ENCODE results near the gene TOR1AIP1.
"Not testable (repeated sequence)": the region's sequence is repeated elsewhere in the genome, so short reads cannot be mapped to it uniquely, and the experiment has no call there.

TOR1AIP1 gene

GRCh38 chr1:179882253-179883039 is at the start of gene TOR1AIP1:
Gene TOR1AIP1, plus strand, starts transcription at chr1:179882285. Its CDS starts 218 bp downstream, at chr1:179882503.
- Mint-ChIP-seq H3K9me3 (no peaks in the 10 kb centered on the region), H3K36me3 (peaks cover 16% of the 10 kb centered on the region), H3K4me1 (peaks cover 56% of the 10 kb centered on the region), H3K27me3 (no peaks in the 10 kb centered on the region), H3K27ac (peak within 1 kb of the TSS; percentile 100), H3K4me3 (peak within 1 kb of the TSS; percentile 94)
- CTCF ChIA-PET, result interaction anchor here (0.9 to 1.9 kb wide), 2 partner anchors 15 to 72 kb away, joined by 4 to 6 read pairs; partner anchors contain the start of gene CEP350
- peak; percentile 98 for DNase-seq

GRCh38 chr1:179836686-179837445 is 45.2 kb upstream of the TOR1AIP1 start:
- CTCF ChIA-PET, result interaction anchor here (0.8 to 1.5 kb wide), 2 partner anchors 27 to 131 kb away, joined by 3 read pairs; no protein-coding TSS in a partner anchor
- not testable (repeated sequence) for H3K36me3 Mint-ChIP-seq, H3K9me3 Mint-ChIP-seq, H3K27me3 Mint-ChIP-seq, DNase-seq, H3K27ac Mint-ChIP-seq, H3K4me3 Mint-ChIP-seq
- H3K4me1 Mint-ChIP-seq, result peaks cover 16% of the 10 kb centered on the region

- Mint-ChIP-seq H3K9me3 (no peaks in the 10 kb centered on the region), H3K27me3 (no peaks in the 10 kb centered on the region), H3K4me3 (no peak overlapping the region), H3K36me3 (peaks cover 10% of the 10 kb centered on the region), H3K4me1 (no peaks in the 10 kb centered on the region), H3K27ac (no peak overlapping the region)
- CTCF ChIA-PET, result interaction anchor here (1.0 to 1.8 kb wide), 2 partner anchors 12 to 30 kb away, joined by 3 to 6 read pairs; no protein-coding TSS in a partner anchor
- no peak for DNase-seq
Observed at GRCh38 chr1:179840107-179840506, 42.0 kb upstream of the TOR1AIP1 start.

GRCh38 chr1:179848233-179848632 is 33.9 kb upstream of the TOR1AIP1 start:
- peaks cover 5% of the 10 kb centered on the region for H3K4me1 Mint-ChIP-seq
- CTCF ChIA-PET, result interaction anchor here (0.8 to 1.5 kb wide), 2 partner anchors 33 to 38 kb away, joined by 3 read pairs; no protein-coding TSS in a partner anchor
- peaks cover 44% of the 10 kb centered on the region for H3K36me3 Mint-ChIP-seq
- H3K27ac Mint-ChIP-seq, result no peak overlapping the region
- no peaks in the 10 kb centered on the region for H3K9me3 Mint-ChIP-seq
- no peaks in the 10 kb centered on the region for H3K27me3 Mint-ChIP-seq
- no peak overlapping the region for H3K4me3 Mint-ChIP-seq
- no peak for DNase-seq

GRCh38 chr1:179853102-179853501 is 29.0 kb upstream of the TOR1AIP1 start:
- peaks cover 41% of the 10 kb centered on the region for H3K36me3 Mint-ChIP-seq
- DNase-seq, result no peak
- H3K4me3 Mint-ChIP-seq, result no peak overlapping the region
- no peaks in the 10 kb centered on the region for H3K9me3 Mint-ChIP-seq
- H3K27ac Mint-ChIP-seq, result no peak overlapping the region
- H3K27me3 Mint-ChIP-seq, result no peaks in the 10 kb centered on the region
- peaks cover 7% of the 10 kb centered on the region for H3K4me1 Mint-ChIP-seq
- CTCF ChIA-PET, result interaction anchor here (0.7 kb wide), 1 partner anchor 142 kb away, joined by 3 read pairs; no protein-coding TSS in a partner anchor

GRCh38 chr1:179855831-179856230 is 26.3 kb upstream of the TOR1AIP1 start:
- not testable (repeated sequence) for H3K9me3 Mint-ChIP-seq, H3K4me1 Mint-ChIP-seq, DNase-seq, H3K27me3 Mint-ChIP-seq, H3K4me3 Mint-ChIP-seq, H3K27ac Mint-ChIP-seq
- CTCF ChIA-PET, result interaction anchor here (0.7 kb wide), 1 partner anchor 324 kb away, joined by 3 read pairs; no protein-coding TSS in a partner anchor
- H3K36me3 Mint-ChIP-seq, result peaks cover 28% of the 10 kb centered on the region

GRCh38 chr1:179856296-179856695 is 25.8 kb upstream of the TOR1AIP1 start:
- DNase-seq, result no peak
- H3K4me1 Mint-ChIP-seq, result peaks cover 7% of the 10 kb centered on the region
- no peaks in the 10 kb centered on the region for H3K27me3 Mint-ChIP-seq
- CTCF ChIA-PET, result interaction anchor here (0.7 kb wide), 1 partner anchor 323 kb away, joined by 3 read pairs; no protein-coding TSS in a partner anchor
- peaks cover 26% of the 10 kb centered on the region for H3K36me3 Mint-ChIP-seq
- H3K9me3 Mint-ChIP-seq, result no peaks in the 10 kb centered on the region
- H3K4me3 Mint-ChIP-seq, result no peak overlapping the region
- H3K27ac Mint-ChIP-seq, result peak overlapping the region; percentile 7

- peaks cover 25% of the 10 kb centered on the region for H3K36me3 Mint-ChIP-seq
- peaks cover 7% of the 10 kb centered on the region for H3K4me1 Mint-ChIP-seq
- CTCF ChIA-PET, result no interaction called here
- H3K9me3 Mint-ChIP-seq, result no peaks in the 10 kb centered on the region
- DNase-seq, result no peak
- no peaks in the 10 kb centered on the region for H3K27me3 Mint-ChIP-seq
- no peak overlapping the region for H3K4me3 Mint-ChIP-seq
- H3K27ac Mint-ChIP-seq, result no peak overlapping the region
Observed at GRCh38 chr1:179857009-179857408, 25.1 kb upstream of the TOR1AIP1 start.

- CTCF ChIA-PET, result interaction anchor here (1.2 to 2.3 kb wide), 2 partner anchors 319 to 353 kb away, joined by 3 to 6 read pairs; no protein-coding TSS in a partner anchor
- Mint-ChIP-seq H3K9me3 (no peaks in the 10 kb centered on the region), H3K4me1 (no peaks in the 10 kb centered on the region), H3K4me3 (no peak overlapping the region), H3K27ac (no peak overlapping the region), H3K36me3 (peaks cover 39% of the 10 kb centered on the region), H3K27me3 (no peaks in the 10 kb centered on the region)
- no peak for DNase-seq
Observed at GRCh38 chr1:179860652-179861051, 21.4 kb upstream of the TOR1AIP1 start.

GRCh38 chr1:179865377-179865776 is 16.7 kb upstream of the TOR1AIP1 start:
- Mint-ChIP-seq H3K4me3 (no peak overlapping the region), H3K27ac (no peak overlapping the region), H3K27me3 (no peaks in the 10 kb centered on the region), H3K4me1 (no peaks in the 10 kb centered on the region), H3K36me3 (peaks cover 39% of the 10 kb centered on the region), H3K9me3 (no peaks in the 10 kb centered on the region)
- DNase-seq, result no peak
- CTCF ChIA-PET, result interaction anchor here (3.0 to 7.1 kb wide), 2 partner anchors 51 to 313 kb away, joined by 9 to 98 read pairs; no protein-coding TSS in a partner anchor

GRCh38 chr1:179866616-179867015 is 15.5 kb upstream of the TOR1AIP1 start:
- Mint-ChIP-seq H3K4me1 (peaks cover 2% of the 10 kb centered on the region), H3K36me3 (peaks cover 35% of the 10 kb centered on the region), H3K27me3 (no peaks in the 10 kb centered on the region), H3K9me3 (no peaks in the 10 kb centered on the region), H3K4me3 (no peak overlapping the region), H3K27ac (no peak overlapping the region)
- CTCF ChIA-PET, result interaction anchor here (1.2 to 7.1 kb wide), 6 partner anchors 10 to 312 kb away, joined by 3 to 98 read pairs (median 7); partner anchors contain the start of gene TOR1AIP2
- no peak for DNase-seq

- H3K36me3 Mint-ChIP-seq, result peaks cover 35% of the 10 kb centered on the region
- peak; percentile 69 for DNase-seq
- H3K4me1 Mint-ChIP-seq, result peaks cover 8% of the 10 kb centered on the region
- H3K27me3 Mint-ChIP-seq, result no peaks in the 10 kb centered on the region
- no peaks in the 10 kb centered on the region for H3K9me3 Mint-ChIP-seq
- no peak overlapping the region for H3K27ac Mint-ChIP-seq
- H3K4me3 Mint-ChIP-seq, result no peak overlapping the region
- CTCF ChIA-PET, result interaction anchor here (0.7 to 7.1 kb wide), 14 partner anchors 9 to 346 kb away, joined by 3 to 98 read pairs (median 4); partner anchors contain the start of genes CEP350 and TOR1AIP2
Observed at GRCh38 chr1:179867493-179868330, 14.4 kb upstream of the TOR1AIP1 start.

- H3K27me3 Mint-ChIP-seq, result no peaks in the 10 kb centered on the region
- CTCF ChIA-PET, result interaction anchor here (7.1 kb wide), 1 partner anchor 308 kb away, joined by 98 read pairs; no protein-coding TSS in a partner anchor
- no peak overlapping the region for H3K27ac Mint-ChIP-seq
- peaks cover 24% of the 10 kb centered on the region for H3K4me1 Mint-ChIP-seq
- H3K36me3 Mint-ChIP-seq, result peaks cover 29% of the 10 kb centered on the region
- H3K9me3 Mint-ChIP-seq, result no peaks in the 10 kb centered on the region
- H3K4me3 Mint-ChIP-seq, result no peak overlapping the region
- no peak for DNase-seq
Observed at GRCh38 chr1:179870870-179871269, 11.2 kb upstream of the TOR1AIP1 start.

All from activated naive CD4-positive, alpha-beta T cell treated with anti-CD3 and anti-CD28 coated beads, Interleukin-2, amount 10 ng/mL, durations not matched to agents 7 days and 5 days (primary cell).